CD4-positive, alpha-beta memory T cell (primary cell): Measurements from ENCODE around the gene PLAAT1. TPM values are rescaled to one million over a fixed set of nuclear protein-coding genes. Genes with fewer than 3 reads are reported as not detected.

Experiments used
- CTCF ChIA-PET: fragments of 350-600 bp; sonication (Branson Sonifier 250); formaldehyde crosslinking; loops from one replicate; lab custom pipeline; 2021; ENCODE audit warnings: inconsistent platforms; ENCODE audit not compliant: partially characterized antibody; lab: Charles Lee
- POLR2A ChIA-PET: fragments of 350-600 bp; sonication (Branson Sonifier 250); formaldehyde crosslinking; loops from one replicate; lab custom pipeline; 2021; ENCODE audit not compliant: partially characterized antibody; lab: Charles Lee
- DNase-seq, 5 donors: peaks; one replicate each; pipeline versions ENCODE4 v3.0.0 to v3.0.0-alpha.2; 2020 to 2022; ENCODE audit warnings: mixed read lengths in 1 of 5
- H3K27ac ChIP-seq: one replicate; pipeline ENCODE4 v1.7.0; 2013; ENCODE audit warnings: low read depth, low read length
- H3K27me3 ChIP-seq: 2 replicates; pipeline ENCODE4 v1.7.0; 2013; ENCODE audit warnings: mild to moderate bottlenecking, low read length, moderate library complexity; ENCODE audit not compliant: insufficient read depth
- H3K36me3 ChIP-seq: 2 replicates; pipeline ENCODE4 v1.7.0; 2013; ENCODE audit warnings: mild to moderate bottlenecking, low read length, moderate library complexity; ENCODE audit not compliant: insufficient read depth
- H3K4me1 ChIP-seq: 2 replicates; pipeline ENCODE4 v1.7.0; 2013; ENCODE audit warnings: mild to moderate bottlenecking, low read length, moderate library complexity; ENCODE audit not compliant: insufficient read depth
- H3K4me3 ChIP-seq, 2 donors: one replicate each; pipeline ENCODE4 v1.7.0; 2013; ENCODE audit warnings: low read length in 2 of 2, mild to moderate bottlenecking in 1 of 2
- H3K9me3 ChIP-seq, 2 donors: one replicate each; pipeline ENCODE4 v1.7.0; 2013; ENCODE audit warnings: low read length in 2 of 2, control low read depth in 1 of 2; ENCODE audit not compliant: control insufficient read depth in 1 of 2
- H3K27ac Mint-ChIP-seq, 7 donors: one replicate each; pipeline ENCODE4 v1.8.0; 2020 to 2021; ENCODE audit warnings: mixed read lengths in 7 of 7, mild to moderate bottlenecking in 6 of 7, inconsistent platforms in 3 of 7, moderate library complexity in 3 of 7
- H3K27me3 Mint-ChIP-seq, 2 donors: one replicate each; pipeline ENCODE4 v1.8.0; 2020 to 2021; ENCODE audit warnings: mixed read lengths in 2 of 2
- H3K36me3 Mint-ChIP-seq, 2 donors: one replicate each; pipeline ENCODE4 v1.8.0; 2020 to 2021; ENCODE audit warnings: mixed read lengths in 2 of 2, inconsistent platforms in 1 of 2, mild to moderate bottlenecking in 1 of 2
- H3K4me1 Mint-ChIP-seq, 4 donors: one replicate each; pipeline ENCODE4 v1.8.0; 2020 to 2021; ENCODE audit warnings: mixed read lengths in 4 of 4, mild to moderate bottlenecking in 1 of 4
- H3K4me3 Mint-ChIP-seq, 8 donors: one replicate each; pipeline ENCODE4 v1.8.0; 2020 to 2021; ENCODE audit warnings: mixed read lengths in 8 of 8, mild to moderate bottlenecking in 7 of 8, moderate library complexity in 6 of 8, inconsistent platforms in 3 of 8
- H3K9me3 Mint-ChIP-seq, 8 donors: one replicate each; pipeline ENCODE4 v1.8.0; 2020 to 2021; ENCODE audit warnings: mixed read lengths in 8 of 8, mild to moderate bottlenecking in 5 of 8, inconsistent platforms in 3 of 8, moderate library complexity in 1 of 8
- intact Hi-C: fragments of 100-400 bp; cut with micrococcal nuclease; formaldehyde crosslinking; loops from one replicate; pipeline ENCODE4 v1.15.1; 2023
- polyA plus RNA-seq, 2 donors: library from polyadenylated mRNA; unstranded; fragments of 300-500 nt; fragmentation: Illumina TruSeq; gene quantifications; one replicate each; pipeline ENCODE4 v1.2.3, GENCODE V29; 2021
- total RNA-seq, 2 experiments: library from RNA; stranded (reverse); gene quantifications; one replicate each; pipeline ENCODE4 v1.2.3, GENCODE V29; 2021

PLAAT1 gene
- total and polyA plus RNA-seq, 4 experiments from 2014 or later, result not detected

- ChIA-PET POLR2A (no interaction called here), CTCF (no interaction called here)
- H3K4me3 ChIP-seq, result no peak overlapping the region
- Mint-ChIP-seq H3K4me1 (no peaks in the 10 kb centered on the region), H3K27me3 (no peaks in the 10 kb centered on the region), H3K4me3 (no peak overlapping the region), H3K9me3 (peaks cover 0 to 3% (median 0%) of the 10 kb centered on the region in 8 donors), H3K36me3 (no peaks in the 10 kb centered on the region), H3K27ac (no peak overlapping the region)
- DNase-seq, result no peak
- no peaks in the 10 kb centered on the region for H3K27me3 ChIP-seq
- no peaks in the 10 kb centered on the region for H3K9me3 ChIP-seq
- intact Hi-C loops, result no loop called here
- no peaks in the 10 kb centered on the region for H3K4me1 ChIP-seq
- no peaks in the 10 kb centered on the region for H3K36me3 ChIP-seq
- H3K27ac ChIP-seq, result no peak overlapping the region
Observed at GRCh38 chr3:193317682-193318300, 76.8 kb downstream of the PLAAT1 start.

Other genes with a start within 250 kb of the PLAAT1 start
- not detected for gene ATP13A5, start 137.5 kb downstream of the PLAAT1 start, total RNA-seq
- gene ATP13A5, start 137.5 kb downstream of the PLAAT1 start, polyA plus RNA-seq, result not detected